Neutrophil (primary cell): ENCODE data around the gene SLC8B1.

ENCODE experiments used
- H3K27ac ChIP-seq: fragments of 200-600 bp; sonication (generic); 2 replicates; pipeline ENCODE4 v1.5.1; 2016; ENCODE audit warnings: mild to moderate bottlenecking, moderate library complexity
- H3K27me3 ChIP-seq: fragments of 200-600 bp; sonication (generic); 2 replicates; pipeline ENCODE4 v1.6.0; 2016; ENCODE audit warnings: mild to moderate bottlenecking
- H3K36me3 ChIP-seq: fragments of 200-600 bp; sonication (generic); 2 replicates; pipeline ENCODE4 v1.5.1; 2017
- H3K4me1 ChIP-seq, 2 experiments: fragments of 200-600 bp in 1 of 2; sonication (generic) in 1 of 2; 1 replicate in 1 of 2; 2 replicates in 1 of 2; pipeline versions ENCODE4 v1.5.1 to v1.6.1; 2013 to 2016; ENCODE audit warnings: low read depth in 1 of 2, low read length in 1 of 2, mild to moderate bottlenecking in 1 of 2, moderate library complexity in 1 of 2; ENCODE audit not compliant: control insufficient read depth in 1 of 2, insufficient read depth in 1 of 2
- H3K4me3 ChIP-seq, 2 experiments: fragments of 200-600 bp in 1 of 2; sonication (generic) in 1 of 2; 1 replicate in 1 of 2; 2 replicates in 1 of 2; pipeline ENCODE4 v1.5.1; 2013 to 2016; ENCODE audit warnings: low read depth in 1 of 2, low read length in 1 of 2, mild to moderate bottlenecking in 1 of 2, moderate library complexity in 1 of 2
- H3K9me3 ChIP-seq: fragments of 200-600 bp; sonication (generic); 2 replicates; pipeline ENCODE4 v1.5.1; 2016
- CTCF ChIP-seq: fragments of 200-600 bp; sonication (generic); IDR thresholded peaks from 2 replicates; pipeline ENCODE4 v1.5.1; 2016; ENCODE audit warnings: antibody characterized with exemption

The SLC8B1 gene

GRCh38 chr12:113302466-113302865 lies 32.4 kb downstream of the SLC8B1 start:
- Histone ChIP-seq H3K9me3 (no peaks in the 10 kb centered on the region), H3K36me3 (peaks cover 88% of the 10 kb centered on the region), H3K27ac (peak overlapping the region; percentile 65), H3K27me3 (no peaks in the 10 kb centered on the region), H3K4me3 (no peak overlapping the region), H3K4me1 (peaks cover 5 to 10% of the 10 kb centered on the region in 2 experiments)
- TF ChIP-seq CTCF, result no peak

- H3K36me3 ChIP-seq, result peaks cover 86% of the 10 kb centered on the region
- TF ChIP-seq CTCF, result no peak
- no peak overlapping the region for H3K4me3 ChIP-seq
- no peaks in the 10 kb centered on the region for H3K27me3 ChIP-seq
- no peaks in the 10 kb centered on the region for H3K9me3 ChIP-seq
- no peak overlapping the region for H3K27ac ChIP-seq
- peaks cover 5 to 10% of the 10 kb centered on the region in 2 experiments for H3K4me1 ChIP-seq
Observed at GRCh38 chr12:113301811-113302210, 33.1 kb downstream of the SLC8B1 start.

DNA sequence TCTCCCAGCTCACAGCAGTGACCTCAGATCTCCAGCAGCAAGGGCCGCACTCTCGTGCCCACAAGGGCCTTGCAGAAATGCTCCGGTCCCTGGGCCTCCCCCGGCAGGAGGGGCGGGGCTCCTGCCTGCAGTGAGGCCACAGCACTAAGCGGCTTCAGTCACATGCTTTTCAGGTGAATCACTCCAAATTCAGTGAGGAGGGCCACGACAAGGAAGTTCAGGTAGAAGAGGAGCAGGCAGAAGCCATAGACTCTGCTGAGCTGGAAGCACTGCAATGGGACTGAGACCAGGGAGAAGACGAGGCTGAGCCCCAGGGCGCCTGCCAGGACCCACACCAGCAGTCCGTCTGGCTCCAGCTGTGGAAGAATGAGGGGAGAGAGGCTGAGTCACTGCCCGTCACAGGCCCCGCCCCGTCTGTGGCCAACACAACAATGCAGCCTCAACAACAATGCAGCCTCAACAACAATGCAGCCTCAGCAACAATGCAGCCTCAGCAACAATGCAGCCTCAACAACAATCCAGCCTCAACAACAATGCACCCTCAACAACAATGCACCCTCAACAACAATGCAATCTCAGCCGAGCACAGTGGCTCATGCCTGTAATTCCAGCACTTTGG lies 35.2 kb downstream of the SLC8B1 start:
- no peak for TF ChIP-seq CTCF
- Histone ChIP-seq H3K27ac (no peak overlapping the region), H3K4me3 (no peak overlapping the region)

DNA sequence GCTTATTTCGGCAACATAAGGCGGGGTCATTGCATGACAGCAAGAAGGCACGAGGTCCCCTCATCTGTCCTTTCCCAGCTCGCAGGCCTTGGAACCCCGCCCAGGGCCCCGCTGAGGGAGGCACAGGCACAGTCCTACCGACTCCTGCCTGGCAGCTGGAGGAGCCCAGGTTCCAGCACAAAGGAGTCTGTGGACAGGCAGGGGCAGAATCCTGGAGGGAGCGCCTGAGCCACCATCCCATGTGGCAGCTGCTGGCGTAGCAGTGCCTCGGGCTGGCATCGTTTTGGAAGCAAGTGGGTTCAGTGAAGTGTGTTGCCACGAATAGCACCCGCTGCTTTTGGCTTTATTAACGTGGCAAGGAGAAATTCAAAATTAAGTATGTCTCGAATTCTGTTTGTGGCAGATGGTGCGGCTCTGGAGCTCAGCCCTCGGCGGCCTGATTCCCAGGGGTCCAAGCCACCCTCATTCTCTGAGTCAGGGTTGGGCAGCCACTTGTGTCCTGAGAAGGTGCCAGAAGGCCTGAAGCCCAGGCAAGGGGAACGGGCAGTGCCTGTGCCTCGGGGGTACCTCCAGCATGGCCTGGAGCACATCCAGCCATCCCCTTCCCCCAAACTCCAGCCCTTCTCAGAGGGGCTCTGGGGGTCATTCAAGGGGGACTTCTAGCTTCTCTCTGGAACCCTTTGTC lies 35.9 kb downstream of the SLC8B1 start:
- Histone ChIP-seq H3K9me3 (no peaks in the 10 kb centered on the region), H3K27me3 (no peaks in the 10 kb centered on the region), H3K27ac (no peak overlapping the region), H3K4me1 (peaks cover 5 to 10% of the 10 kb centered on the region in 2 experiments), H3K36me3 (peaks cover 66% of the 10 kb centered on the region), H3K4me3 (no peak overlapping the region)
- no peak for TF ChIP-seq CTCF

More for the DNA sequence above, 35.2 kb downstream of the SLC8B1 start:
- H3K27me3 ChIP-seq, result no peaks in the 10 kb centered on the region
- peaks cover 73% of the 10 kb centered on the region for H3K36me3 ChIP-seq
- peaks cover 5 to 10% of the 10 kb centered on the region in 2 experiments for H3K4me1 ChIP-seq
- no peaks in the 10 kb centered on the region for H3K9me3 ChIP-seq

DNA sequence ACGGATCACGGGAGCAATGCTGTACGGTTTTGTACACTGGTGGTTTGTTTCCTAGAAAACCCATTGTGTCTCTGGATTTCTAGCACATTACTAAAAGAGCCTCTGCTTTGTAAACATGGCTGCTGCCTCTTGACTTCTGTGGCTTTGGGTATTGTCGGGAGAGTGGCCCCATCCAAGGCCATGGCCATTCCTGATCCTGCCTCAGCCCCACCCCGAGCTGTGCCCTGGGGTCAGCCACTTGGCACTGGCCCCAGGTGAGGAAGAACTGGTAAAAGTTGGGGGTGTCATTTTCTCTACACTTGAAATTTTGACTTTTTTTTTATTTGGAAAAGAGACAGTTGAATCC lies 36.5 kb downstream of the SLC8B1 start:
- H3K36me3 ChIP-seq, result peaks cover 63% of the 10 kb centered on the region
- no peaks in the 10 kb centered on the region for H3K27me3 ChIP-seq
- H3K4me1 ChIP-seq, result peaks cover 5 to 8% of the 10 kb centered on the region in 2 experiments
- TF ChIP-seq CTCF, result no peak
- H3K4me3 ChIP-seq, result no peak overlapping the region
- no peak overlapping the region for H3K27ac ChIP-seq
- no peaks in the 10 kb centered on the region for H3K9me3 ChIP-seq
